NCI-H2081 (cell line): ENCODE results near the gene CFAP77.

Experiments
- DNase-seq, 2 experiments: peaks; one replicate each; lab custom pipeline; 2025; lab: John Stamatoyannopoulos, UW

Gene CFAP77

GRCh38 chr9:132597073-132597775 is 187.2 kb downstream of the CFAP77 start:
- no peak for DNase-seq

DNA sequence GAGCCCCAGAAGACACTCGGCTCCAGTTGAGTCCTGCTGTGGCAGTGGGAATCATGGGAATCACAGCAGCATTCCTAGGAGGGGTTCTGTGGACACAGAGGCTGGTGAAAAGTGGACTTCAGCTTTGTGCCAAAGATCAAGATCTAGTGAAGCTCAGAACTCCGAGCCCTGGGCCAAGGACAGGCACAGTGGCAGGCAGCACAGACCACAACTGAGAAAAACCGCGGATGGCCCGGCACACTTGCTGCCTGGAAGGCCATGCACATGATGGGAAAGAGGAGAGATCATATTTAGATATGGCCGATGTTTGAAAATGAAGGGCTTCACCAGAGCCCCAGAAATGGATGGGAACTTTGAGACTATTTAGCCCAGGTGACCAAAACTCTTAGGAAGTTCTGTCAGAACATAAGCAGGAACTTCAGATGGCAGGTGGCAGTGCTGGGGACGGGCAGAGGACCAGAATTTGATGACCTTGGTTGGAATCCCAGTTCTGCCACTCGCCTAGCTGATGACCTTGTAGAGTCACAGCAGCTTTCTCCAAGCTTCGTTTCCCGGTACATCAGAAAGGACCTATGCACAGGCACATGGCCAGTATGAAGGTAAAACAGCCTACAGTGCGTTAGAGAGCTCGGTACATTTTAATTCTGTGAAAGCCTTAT is 190.4 kb downstream of the CFAP77 start:
- no peak for DNase-seq

GRCh38 chr9:132602207-132602606 is 192.2 kb downstream of the CFAP77 start:
- DNase-seq: no peak

DNA sequence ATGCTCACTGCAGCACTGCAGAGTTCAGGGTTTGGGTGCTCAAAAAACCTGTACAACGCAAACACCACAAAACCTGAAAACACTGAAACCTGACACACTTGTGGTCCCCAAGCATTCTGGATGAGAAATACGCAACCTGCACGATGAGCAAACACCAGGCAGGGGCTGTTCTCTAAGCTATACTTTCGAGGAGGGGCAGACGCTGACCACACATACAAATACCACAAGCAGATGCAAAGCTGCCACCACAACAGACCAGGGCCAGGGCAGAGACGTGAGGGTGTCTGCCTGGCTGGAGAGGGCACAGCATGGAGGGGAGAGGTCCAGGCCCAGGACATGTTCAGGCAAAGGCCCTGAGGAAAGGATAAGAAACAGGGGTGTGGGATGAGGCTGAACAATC is 195.4 kb downstream of the CFAP77 start:
- no peak for DNase-seq

GRCh38 chr9:132606066-132606465 is 196.1 kb downstream of the CFAP77 start:
- no peak for DNase-seq

DNA sequence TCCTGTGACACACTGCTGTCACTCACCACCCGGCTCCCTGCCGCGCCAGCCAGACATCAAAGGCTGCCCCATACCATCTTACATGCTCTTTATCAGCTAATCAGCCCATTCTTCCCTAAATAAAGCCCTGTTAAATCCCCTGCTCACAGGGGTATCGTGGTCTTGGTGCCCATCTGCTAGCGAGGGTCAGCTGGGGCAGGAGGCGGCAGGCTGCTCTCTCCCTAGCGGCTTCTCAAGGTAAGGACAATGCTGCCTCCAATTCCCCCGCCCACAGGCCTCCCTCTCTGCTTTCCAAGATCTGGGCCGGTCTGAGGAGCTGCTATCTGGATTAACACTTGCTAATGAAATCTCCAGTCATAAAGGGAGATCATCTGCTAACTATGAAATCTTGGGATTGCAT is 199.2 kb downstream of the CFAP77 start:
- DNase-seq: no peak

- DNase-seq: no peak
Measured at GRCh38 chr9:132609829-132610228, 199.8 kb downstream of the CFAP77 start.

DNA sequence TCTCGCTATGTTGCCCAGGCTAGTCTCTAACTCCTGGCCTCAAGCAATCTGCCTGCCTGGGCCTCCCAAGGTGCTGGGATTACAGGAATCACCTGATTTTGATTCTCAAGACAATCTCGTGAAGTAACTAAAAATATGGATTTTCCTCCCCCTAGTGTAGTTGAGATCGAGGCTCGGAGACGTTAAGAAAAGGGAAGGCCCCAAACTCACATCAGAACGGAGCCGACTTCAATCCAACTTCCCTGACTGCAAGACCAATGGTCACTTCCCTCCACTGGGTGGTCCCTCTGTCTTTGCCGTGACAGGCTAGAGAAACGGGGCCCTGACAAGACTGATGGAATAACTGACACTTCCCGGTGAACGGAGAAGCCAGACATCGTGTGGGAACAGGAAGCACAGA is 200.7 kb downstream of the CFAP77 start:
- no peak for DNase-seq

GRCh38 chr9:132614324-132614723 is 204.3 kb downstream of the CFAP77 start:
- no peak for DNase-seq

DNA sequence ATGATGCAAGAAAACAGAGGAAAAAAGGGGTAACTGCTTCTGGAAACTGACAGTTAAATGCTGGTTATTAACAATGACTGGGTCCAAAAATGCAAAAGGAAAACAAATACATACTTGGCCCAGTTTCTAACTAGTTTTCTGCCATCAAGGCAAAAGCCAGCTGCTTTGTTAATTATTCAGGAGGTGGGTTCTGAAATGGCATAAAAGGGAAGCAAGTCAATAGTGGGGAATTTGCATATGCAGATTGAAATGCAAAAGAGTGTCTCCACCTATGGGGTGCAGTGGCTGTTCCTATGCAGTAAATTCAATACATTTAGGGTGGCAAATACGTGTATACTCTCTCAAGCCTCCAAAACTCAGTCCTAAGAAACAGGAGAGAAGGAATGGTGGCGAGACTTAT is 205.8 kb downstream of the CFAP77 start:
- no peak for DNase-seq

- DNase-seq: no peak
Measured at GRCh38 chr9:132616725-132617124, 206.7 kb downstream of the CFAP77 start.

GRCh38 chr9:132622159-132622558 is 212.1 kb downstream of the CFAP77 start:
- no peak for DNase-seq
